K562 (cell line): ENCODE data around the gene CPT1C.

ENCODE experiments used
- BRF2 ChIP-seq: IDR thresholded peaks from 3 replicates; pipeline ENCODE4 v1.6.1; 2011; ENCODE audit warnings: borderline replicate concordance, mild to moderate bottlenecking; ENCODE audit not compliant: insufficient read length, insufficient read depth
- CBFB ChIP-seq: sonication (generic); formaldehyde crosslinking; IDR thresholded peaks from 2 replicates; pipeline ENCODE4 v1.4.0; 2020; ENCODE audit warnings: mild to moderate bottlenecking, missing genetic modification reagents
- SREBF2 ChIP-seq: sonication (generic); formaldehyde crosslinking; IDR thresholded peaks from 2 replicates; pipeline ENCODE4 v1.4.0; 2020; ENCODE audit warnings: mild to moderate bottlenecking, missing genetic modification reagents
- TCF7L2 ChIP-seq: fragments of 150-350 bp; IDR thresholded peaks from 2 replicates; pipeline ENCODE4 v1.6.1; 2016; ENCODE audit warnings: low read depth, mild to moderate bottlenecking, low read length, moderate library complexity
- TF ChIP-seq, protein P1 (sequence below), 3 experiments: IDR thresholded peaks in 2 of 3; conservative IDR thresholded peaks in 1 of 3; 2 replicates each; pipeline ENCODE4 v1.5.1; 2011 to 2012; ENCODE audit warnings: low read length in 3 of 3, mild to moderate bottlenecking in 3 of 3, control low read depth in 2 of 3, improper control_type of control experiment in 1 of 3, inconsistent platforms in 1 of 3, low read depth in 1 of 3, mixed read lengths in 1 of 3, moderate library complexity in 1 of 3; ENCODE audit not compliant: insufficient read depth in 2 of 3
- TF ChIP-seq, protein P2 (sequence below): sonication (generic); formaldehyde crosslinking; IDR thresholded peaks from 2 replicates; pipeline ENCODE4 v1.8.1; 2022; ENCODE audit warnings: missing genetic modification reagents

DNA sequence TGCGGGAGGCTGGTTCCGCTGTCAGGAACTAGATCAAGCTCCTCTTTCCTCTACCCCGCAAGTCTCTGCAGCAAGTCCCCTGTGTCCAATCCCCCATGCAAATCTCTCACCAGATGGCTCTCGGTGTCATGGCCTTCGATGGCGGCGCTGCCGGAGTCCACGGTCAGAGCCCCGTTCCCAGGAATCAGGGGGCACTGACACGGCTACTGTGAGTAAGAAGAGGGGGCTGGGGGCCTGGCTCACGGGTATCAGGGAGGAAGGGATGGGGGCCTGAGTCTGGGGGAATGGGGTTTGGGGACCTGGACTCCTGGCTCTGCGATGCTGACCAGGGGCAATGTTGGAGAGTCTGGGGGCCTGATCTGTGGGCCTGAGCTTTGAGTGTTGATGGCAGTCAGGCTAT, 44.9 kb upstream of the CPT1C start:
- TF ChIP-seq SREBF2 (no peak), CBFB (no peak), BRF2 (no peak), TCF7L2 (no peak)
- TF ChIP-seq, protein P1, sequence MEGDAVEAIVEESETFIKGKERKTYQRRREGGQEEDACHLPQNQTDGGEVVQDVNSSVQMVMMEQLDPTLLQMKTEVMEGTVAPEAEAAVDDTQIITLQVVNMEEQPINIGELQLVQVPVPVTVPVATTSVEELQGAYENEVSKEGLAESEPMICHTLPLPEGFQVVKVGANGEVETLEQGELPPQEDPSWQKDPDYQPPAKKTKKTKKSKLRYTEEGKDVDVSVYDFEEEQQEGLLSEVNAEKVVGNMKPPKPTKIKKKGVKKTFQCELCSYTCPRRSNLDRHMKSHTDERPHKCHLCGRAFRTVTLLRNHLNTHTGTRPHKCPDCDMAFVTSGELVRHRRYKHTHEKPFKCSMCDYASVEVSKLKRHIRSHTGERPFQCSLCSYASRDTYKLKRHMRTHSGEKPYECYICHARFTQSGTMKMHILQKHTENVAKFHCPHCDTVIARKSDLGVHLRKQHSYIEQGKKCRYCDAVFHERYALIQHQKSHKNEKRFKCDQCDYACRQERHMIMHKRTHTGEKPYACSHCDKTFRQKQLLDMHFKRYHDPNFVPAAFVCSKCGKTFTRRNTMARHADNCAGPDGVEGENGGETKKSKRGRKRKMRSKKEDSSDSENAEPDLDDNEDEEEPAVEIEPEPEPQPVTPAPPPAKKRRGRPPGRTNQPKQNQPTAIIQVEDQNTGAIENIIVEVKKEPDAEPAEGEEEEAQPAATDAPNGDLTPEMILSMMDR (IDR thresholded peaks at IDR 0.05 in 2 of 3, conservative IDR thresholded peaks at IDR 0.05 in 1 of 3; ENCODE audit: insufficient read depth in 2 of 3, low read depth in 1 of 3, low read length in 3 of 3): no peak
- TF ChIP-seq, protein P2, sequence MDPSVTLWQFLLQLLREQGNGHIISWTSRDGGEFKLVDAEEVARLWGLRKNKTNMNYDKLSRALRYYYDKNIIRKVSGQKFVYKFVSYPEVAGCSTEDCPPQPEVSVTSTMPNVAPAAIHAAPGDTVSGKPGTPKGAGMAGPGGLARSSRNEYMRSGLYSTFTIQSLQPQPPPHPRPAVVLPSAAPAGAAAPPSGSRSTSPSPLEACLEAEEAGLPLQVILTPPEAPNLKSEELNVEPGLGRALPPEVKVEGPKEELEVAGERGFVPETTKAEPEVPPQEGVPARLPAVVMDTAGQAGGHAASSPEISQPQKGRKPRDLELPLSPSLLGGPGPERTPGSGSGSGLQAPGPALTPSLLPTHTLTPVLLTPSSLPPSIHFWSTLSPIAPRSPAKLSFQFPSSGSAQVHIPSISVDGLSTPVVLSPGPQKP (CRISPR knock-in tag): no peak
